HL-60 (cell line): Measurements from ENCODE around the gene NKX1-1.

ENCODE experiments used
- CTCF ChIP-seq: IDR thresholded peaks from one replicate; pipeline ENCODE4 v1.5.1; 2011; ENCODE audit warnings: low read length, control low read depth, inconsistent platforms; ENCODE audit not compliant: insufficient read depth
- POLR2AphosphoS5 ChIP-seq: IDR thresholded peaks from 2 replicates; pipeline ENCODE4 v1.6.1; 2012; ENCODE audit warnings: low read depth
- REST ChIP-seq: IDR thresholded peaks from 2 replicates; pipeline ENCODE4 v1.6.1; 2012; ENCODE audit warnings: low read depth; ENCODE audit not compliant: insufficient replicate concordance

- TF ChIP-seq CTCF, result no peak
- no peak for TF ChIP-seq REST
- no peak for TF ChIP-seq POLR2AphosphoS5
These were observed 9.4 kb upstream of the NKX1-1 start for GRCh38 chr4:1415681-1415981.
